Measurements from ENCODE around the gene ATP11B.

Gene ATP11B

DNA sequence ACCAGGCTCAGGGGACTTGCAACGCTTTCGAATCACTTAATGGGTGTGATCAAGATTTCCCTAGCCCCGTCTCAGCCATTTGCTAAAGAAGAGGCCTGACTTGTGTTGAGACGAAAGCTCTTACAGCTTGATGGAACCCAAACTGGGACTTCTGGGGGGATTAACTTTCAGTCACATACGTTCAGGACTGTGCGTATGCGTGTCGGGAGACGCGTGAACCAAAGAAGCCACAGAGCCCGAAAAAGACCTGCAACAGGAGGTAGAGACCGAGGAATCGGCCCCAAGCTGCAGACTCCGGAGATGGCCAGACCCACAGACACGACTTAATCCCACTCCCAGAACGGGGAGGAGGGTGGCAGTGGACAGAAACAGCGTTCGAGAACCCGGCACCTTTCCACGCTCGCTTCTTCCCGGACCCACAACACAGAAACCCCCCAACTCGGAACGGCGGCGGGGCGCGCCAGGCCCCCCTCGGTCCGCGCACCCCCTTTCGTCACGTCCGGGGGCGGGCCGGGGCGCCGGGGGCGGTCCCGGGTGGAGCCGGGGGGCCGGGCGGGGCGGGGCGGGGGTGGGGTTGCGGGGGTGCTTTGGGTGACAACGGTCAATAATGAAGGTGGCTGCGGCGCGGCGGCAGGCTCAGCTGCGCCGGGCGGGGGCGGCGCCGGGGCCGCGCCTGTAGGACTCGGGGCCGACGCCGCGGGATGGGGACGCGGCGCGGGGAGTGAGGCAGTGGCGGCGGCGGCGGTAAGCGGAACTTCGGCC is at the start of gene ATP11B:
Gene ATP11B (plus strand): TSS at position 604 of the 762 bp plus-strand sequence. CDS start 256 bp downstream, outside the sequence.
- TF ChIP-seq, protein P1, sequence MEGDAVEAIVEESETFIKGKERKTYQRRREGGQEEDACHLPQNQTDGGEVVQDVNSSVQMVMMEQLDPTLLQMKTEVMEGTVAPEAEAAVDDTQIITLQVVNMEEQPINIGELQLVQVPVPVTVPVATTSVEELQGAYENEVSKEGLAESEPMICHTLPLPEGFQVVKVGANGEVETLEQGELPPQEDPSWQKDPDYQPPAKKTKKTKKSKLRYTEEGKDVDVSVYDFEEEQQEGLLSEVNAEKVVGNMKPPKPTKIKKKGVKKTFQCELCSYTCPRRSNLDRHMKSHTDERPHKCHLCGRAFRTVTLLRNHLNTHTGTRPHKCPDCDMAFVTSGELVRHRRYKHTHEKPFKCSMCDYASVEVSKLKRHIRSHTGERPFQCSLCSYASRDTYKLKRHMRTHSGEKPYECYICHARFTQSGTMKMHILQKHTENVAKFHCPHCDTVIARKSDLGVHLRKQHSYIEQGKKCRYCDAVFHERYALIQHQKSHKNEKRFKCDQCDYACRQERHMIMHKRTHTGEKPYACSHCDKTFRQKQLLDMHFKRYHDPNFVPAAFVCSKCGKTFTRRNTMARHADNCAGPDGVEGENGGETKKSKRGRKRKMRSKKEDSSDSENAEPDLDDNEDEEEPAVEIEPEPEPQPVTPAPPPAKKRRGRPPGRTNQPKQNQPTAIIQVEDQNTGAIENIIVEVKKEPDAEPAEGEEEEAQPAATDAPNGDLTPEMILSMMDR (conservative IDR thresholded peaks at IDR 0.05; ENCODE audit: control insufficient read depth, insufficient read depth, low read depth, low read length), result no peak
- DNase-seq (ENCODE audit: low read depth), result peak; percentile 49
- peak within 1 kb of the TSS; percentile 93 for H3K4me3 ChIP-seq (ENCODE audit: control insufficient read depth, low read depth, low read length)

DNA sequence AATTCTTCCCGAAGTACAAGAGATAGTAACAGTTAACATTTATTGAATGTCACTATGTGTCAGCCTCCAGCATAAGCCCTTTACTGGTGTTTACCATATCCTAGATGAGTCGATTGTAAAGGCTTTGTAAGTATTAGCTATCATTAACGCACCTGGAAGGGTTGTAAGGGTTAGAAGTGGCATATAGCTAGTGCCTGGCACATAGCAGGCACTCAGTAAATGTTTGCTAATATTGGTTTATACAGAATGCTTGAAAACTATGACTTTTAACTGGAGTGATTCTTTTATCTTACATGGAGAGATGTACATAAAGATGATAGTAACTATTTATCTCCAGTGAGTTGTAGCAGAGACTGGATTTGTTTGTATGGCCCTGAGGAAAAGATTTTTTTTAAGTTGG is 46.3 kb upstream of the ATP11B start:
- DNase-seq (ENCODE audit: low read depth), result no peak
- no peak overlapping the region for H3K4me3 ChIP-seq (ENCODE audit: control insufficient read depth, low read depth, low read length)
- TF ChIP-seq, protein P1 (conservative IDR thresholded peaks at IDR 0.05; ENCODE audit: control insufficient read depth, insufficient read depth, low read depth, low read length), result no peak

DNA sequence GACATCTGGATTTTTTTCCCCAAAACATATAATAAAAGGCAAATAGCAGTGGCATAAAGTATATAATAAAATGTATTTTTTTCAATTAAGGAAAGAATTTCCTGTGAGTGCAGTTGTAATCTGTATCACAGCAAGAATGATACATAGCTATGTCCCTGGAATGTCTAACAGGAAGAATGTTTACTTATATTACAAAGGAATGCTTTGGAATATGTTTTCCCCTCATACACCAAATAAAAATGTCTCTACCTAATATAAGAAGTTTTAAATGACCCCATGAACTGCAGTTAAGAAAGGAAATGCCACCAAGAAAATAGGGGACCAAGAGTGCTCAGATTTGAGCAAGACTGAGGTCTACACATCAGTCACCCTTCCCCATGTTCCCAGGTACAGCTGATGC is 38.0 kb upstream of the ATP11B start:
- no peak for DNase-seq (ENCODE audit: low read depth)
- no peak overlapping the region for H3K4me3 ChIP-seq (ENCODE audit: control insufficient read depth, low read depth, low read length)
- TF ChIP-seq, protein P1 (conservative IDR thresholded peaks at IDR 0.05; ENCODE audit: control insufficient read depth, insufficient read depth, low read depth, low read length), result no peak

DNA sequence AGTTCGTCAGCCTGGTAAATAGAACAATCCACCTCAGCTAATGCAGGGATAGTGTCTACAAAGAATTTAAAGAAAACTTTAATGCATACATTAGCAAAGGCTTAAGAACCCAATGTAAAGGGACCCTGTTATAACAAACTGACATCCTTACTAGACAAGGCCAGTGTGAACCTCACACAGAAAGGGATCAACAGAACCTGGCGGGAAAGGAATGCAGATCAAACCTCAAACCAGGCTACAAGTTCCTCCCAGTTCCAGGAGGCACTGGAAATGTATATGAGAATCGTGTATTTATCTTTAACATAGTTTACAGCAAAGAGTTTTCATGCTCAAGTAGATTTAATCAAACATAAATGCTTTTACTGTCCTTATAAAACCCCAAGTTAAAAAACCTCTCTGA is 37.6 kb upstream of the ATP11B start:
- no peak for DNase-seq (ENCODE audit: low read depth)
- H3K4me3 ChIP-seq (ENCODE audit: control insufficient read depth, low read depth, low read length), result no peak overlapping the region
- TF ChIP-seq, protein P1 (conservative IDR thresholded peaks at IDR 0.05; ENCODE audit: control insufficient read depth, insufficient read depth, low read depth, low read length), result no peak

DNA sequence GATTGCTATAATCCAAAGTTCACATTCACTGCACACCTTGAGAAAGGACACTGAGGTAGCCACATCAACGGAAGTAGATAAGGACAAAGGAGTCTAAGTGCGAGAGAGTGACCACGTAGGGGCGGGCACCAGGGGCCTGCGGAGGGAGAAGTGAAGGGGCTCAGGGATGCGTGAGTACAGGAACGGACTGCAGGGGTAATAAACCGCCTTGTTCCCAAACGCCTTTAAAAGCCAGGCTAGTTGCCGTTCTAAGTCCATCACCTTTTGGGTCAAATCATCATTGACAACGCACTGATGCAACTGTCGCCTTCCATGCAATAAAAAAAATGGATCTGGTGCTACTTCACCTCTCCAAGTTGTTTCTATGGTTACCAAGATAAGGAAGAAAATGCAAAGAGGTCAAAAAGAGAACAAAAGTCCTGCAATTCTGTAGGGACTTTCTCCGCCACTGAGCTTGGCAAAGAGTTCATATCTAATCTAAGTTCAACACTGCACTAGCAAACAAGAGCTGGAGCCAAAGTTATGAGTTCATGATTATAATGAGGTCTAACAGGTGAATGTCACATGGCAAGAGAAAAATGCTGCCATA is 32.6 kb upstream of the ATP11B start:
- no peak overlapping the region for H3K4me3 ChIP-seq (ENCODE audit: control insufficient read depth, low read depth, low read length)
- DNase-seq (ENCODE audit: low read depth), result no peak
- TF ChIP-seq, protein P1 (conservative IDR thresholded peaks at IDR 0.05; ENCODE audit: control insufficient read depth, insufficient read depth, low read depth, low read length), result no peak

DNA sequence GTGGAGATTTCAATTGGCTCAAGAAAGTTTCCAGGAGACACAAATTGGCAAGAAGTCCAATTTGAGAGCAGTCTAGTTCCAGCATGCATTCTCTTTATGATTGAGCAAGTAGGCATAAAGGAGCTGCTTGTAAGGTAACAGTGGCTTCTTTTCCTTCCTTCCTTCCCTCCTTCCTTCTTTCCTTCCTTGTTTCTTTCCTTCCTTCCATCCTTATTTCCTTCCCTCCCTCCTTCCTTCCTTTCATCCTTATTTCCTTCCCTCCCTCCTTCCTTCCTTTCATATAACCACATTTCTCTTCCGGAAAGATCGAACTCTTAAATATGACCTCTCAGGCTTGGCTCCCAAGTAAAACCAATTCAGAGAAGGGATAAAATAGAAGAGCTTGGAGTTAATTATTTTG is 29.4 kb upstream of the ATP11B start:
- TF ChIP-seq, protein P1 (conservative IDR thresholded peaks at IDR 0.05; ENCODE audit: control insufficient read depth, insufficient read depth, low read depth, low read length), result no peak
- no peak for DNase-seq (ENCODE audit: low read depth)

More for the DNA sequence above, 29.4 kb upstream of the ATP11B start:
- no peak overlapping the region for H3K4me3 ChIP-seq (ENCODE audit: control insufficient read depth, low read depth, low read length)
